Measurements from ENCODE around the gene GIT1. TPM values are rescaled to one million over a fixed set of nuclear protein-coding genes. Genes with fewer than 3 reads are reported as not detected.

GIT1 gene
- total RNA-seq, 2 donors from 2014 or later: 26.7 to 48.1 TPM

DNA sequence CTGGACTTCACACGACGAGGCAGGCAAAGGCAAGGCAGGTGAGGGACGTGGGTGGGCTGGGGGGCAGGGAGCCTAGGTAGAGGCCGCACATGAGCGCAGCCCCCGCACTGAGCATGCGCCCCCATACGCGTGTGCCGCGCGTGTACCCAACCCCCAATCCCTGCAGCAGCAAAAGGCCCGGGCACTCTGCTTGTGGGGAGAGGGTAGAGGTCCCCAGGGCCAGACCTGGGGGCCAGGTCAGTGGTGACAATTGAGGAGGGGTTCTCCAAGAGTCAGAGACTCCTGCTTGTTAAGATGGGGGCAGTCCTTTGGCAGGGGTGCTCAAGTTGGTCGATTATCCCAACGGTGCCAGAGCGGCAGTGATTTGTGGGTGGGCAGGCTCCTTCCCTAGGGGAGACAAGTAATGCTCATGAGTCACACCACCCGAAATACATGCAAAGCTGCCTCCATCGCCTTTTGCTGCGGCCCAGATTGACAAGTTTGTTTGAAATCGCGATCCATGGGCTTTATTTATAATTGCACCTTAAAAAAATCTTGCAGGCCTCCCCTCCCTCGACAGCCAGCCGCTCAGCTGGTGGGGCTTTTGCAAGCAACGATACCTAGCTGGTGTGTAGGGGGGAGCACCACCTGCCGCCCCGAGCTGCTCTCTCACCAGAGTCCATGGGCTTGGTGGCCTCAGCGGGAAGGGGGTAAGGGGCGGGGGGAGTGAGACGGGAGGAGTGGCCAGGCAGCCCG lies 1.1 kb upstream of the GIT1 start:
- Histone ChIP-seq H3K4me1 (peaks cover 0 to 79% of the 10 kb centered on the region in 2 donors), H3K27ac (peak overlapping the region; percentile 84 to 89), H3K4me3 (peak overlapping the region; percentile 42 to 54), H3K9me3 (no peaks in the 10 kb centered on the region), H3K27me3 (no peaks in the 10 kb centered on the region), H3K36me3 (no peaks in the 10 kb centered on the region)
- DNase-seq (ENCODE audit: low spot score): no peak
- TF ChIP-seq, protein P1, sequence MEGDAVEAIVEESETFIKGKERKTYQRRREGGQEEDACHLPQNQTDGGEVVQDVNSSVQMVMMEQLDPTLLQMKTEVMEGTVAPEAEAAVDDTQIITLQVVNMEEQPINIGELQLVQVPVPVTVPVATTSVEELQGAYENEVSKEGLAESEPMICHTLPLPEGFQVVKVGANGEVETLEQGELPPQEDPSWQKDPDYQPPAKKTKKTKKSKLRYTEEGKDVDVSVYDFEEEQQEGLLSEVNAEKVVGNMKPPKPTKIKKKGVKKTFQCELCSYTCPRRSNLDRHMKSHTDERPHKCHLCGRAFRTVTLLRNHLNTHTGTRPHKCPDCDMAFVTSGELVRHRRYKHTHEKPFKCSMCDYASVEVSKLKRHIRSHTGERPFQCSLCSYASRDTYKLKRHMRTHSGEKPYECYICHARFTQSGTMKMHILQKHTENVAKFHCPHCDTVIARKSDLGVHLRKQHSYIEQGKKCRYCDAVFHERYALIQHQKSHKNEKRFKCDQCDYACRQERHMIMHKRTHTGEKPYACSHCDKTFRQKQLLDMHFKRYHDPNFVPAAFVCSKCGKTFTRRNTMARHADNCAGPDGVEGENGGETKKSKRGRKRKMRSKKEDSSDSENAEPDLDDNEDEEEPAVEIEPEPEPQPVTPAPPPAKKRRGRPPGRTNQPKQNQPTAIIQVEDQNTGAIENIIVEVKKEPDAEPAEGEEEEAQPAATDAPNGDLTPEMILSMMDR (IDR thresholded peaks at IDR 0.05): no peak

DNA sequence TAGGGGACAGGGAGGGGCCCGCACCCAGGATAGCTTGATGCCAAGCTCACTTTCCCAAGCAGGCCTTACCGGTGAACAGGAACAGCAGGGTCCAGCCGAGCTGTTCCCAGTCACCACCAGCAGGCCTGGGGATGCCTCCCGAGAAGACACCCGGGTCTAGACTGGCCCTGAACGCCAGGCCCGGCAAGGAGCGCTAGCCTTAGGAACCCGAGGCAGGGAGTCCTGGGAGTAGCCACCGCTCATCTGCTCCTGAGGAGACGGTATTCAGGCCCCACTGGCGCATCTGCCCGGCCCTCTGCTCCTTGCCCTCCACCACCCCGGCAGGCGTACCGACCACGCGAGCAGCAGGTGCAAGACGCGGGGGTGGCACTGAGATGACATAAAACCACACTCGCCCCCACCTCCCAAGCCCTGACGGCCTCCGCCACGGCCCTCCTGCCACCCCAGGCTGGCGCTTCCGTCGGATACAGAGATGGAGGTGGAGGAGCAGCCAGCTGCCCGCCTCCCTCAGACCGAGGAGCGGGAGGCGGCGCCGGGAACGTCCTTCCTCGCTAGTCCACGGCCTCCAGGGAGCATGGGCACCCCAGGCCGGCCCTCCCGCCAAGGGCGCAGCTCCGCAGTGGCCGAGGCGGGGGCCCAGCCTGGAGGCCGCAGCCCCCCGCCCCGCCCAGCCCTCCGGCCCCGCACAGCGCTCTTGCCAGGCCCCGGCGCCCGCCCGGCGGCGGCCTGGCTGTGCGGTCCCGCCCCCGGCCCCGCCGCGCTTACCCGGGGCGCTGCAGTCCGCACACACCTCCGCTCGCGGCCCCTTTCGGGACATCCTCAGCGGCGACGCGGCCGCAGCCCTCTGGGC lies 661 bp downstream of the GIT1 start:
- Histone ChIP-seq H3K4me1 (peaks cover 0 to 87% of the 10 kb centered on the region in 2 donors), H3K27me3 (no peaks in the 10 kb centered on the region), H3K27ac (peak overlapping the region; percentile 80 to 85), H3K4me3 (peak overlapping the region; percentile 85 to 89), H3K9me3 (no peaks in the 10 kb centered on the region), H3K36me3 (no peaks in the 10 kb centered on the region)
- no peak for DNase-seq (ENCODE audit: low spot score)
- TF ChIP-seq, protein P1 (IDR thresholded peaks at IDR 0.05): no peak

DNA sequence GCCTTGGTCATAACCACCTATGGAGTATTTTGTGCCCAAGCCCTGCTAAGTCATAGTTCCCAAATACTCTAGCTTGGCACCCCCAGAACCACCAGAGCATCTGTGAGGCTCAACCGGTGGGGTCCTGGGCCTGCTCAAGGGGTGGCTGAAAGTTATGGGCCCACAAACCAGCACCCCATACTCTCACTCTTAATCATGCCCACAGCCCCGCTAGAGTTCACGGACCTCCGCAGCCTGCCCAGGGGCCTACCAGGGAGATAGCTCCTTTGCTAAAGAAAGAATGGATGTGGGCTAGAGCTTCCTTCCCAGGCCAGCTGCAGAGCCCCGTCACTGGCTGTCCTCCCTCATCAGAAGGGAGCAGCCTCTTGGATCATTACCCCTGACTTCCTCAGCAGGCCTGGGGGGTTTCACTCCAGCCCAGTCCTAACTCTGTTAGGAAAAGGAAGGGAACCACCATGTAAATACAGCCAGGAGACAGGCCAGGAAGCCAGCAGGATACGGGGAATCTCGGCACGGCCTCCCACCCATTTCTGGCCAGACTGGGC lies 1.4 kb downstream of the GIT1 start:
- TF ChIP-seq, protein P1 (IDR thresholded peaks at IDR 0.05): no peak
- Histone ChIP-seq H3K4me3 (peak overlapping the region; percentile 85 to 89), H3K4me1 (peaks cover 0 to 91% of the 10 kb centered on the region in 2 donors), H3K36me3 (peaks cover 3% of the 10 kb centered on the region), H3K27ac (peak overlapping the region; percentile 80 to 85), H3K9me3 (no peaks in the 10 kb centered on the region), H3K27me3 (no peaks in the 10 kb centered on the region)
- no peak for DNase-seq (ENCODE audit: low spot score)

DNA sequence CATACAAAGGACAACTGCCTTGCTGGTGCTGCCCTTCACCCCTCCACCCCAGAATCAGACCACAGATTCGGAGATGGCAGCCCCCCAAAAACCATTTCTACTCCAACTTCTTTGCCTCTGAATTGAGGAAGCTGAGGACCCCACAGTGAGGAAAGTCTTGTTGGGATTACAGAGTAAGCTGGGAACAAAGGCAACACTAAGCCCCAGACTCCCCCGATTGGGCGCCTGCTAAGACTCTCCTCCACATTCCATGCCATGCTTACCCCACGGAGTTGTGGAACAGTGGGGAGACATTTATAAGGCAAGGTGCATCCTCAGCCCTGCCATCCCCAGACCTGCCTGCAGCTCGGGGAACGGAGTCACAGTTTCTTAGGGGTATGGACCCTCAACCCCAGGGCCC lies 1.9 kb downstream of the GIT1 start:
- H3K36me3 ChIP-seq: peaks cover 8% of the 10 kb centered on the region
- H3K27me3 ChIP-seq: no peaks in the 10 kb centered on the region
- no peaks in the 10 kb centered on the region for H3K9me3 ChIP-seq
- peak overlapping the region; percentile 85 to 89 for H3K4me3 ChIP-seq
- TF ChIP-seq, protein P1 (IDR thresholded peaks at IDR 0.05): no peak
- H3K4me1 ChIP-seq: peaks cover 0 to 90% of the 10 kb centered on the region in 2 donors
- DNase-seq (ENCODE audit: low spot score): no peak
- peak overlapping the region; percentile 80 to 85 for H3K27ac ChIP-seq

DNA sequence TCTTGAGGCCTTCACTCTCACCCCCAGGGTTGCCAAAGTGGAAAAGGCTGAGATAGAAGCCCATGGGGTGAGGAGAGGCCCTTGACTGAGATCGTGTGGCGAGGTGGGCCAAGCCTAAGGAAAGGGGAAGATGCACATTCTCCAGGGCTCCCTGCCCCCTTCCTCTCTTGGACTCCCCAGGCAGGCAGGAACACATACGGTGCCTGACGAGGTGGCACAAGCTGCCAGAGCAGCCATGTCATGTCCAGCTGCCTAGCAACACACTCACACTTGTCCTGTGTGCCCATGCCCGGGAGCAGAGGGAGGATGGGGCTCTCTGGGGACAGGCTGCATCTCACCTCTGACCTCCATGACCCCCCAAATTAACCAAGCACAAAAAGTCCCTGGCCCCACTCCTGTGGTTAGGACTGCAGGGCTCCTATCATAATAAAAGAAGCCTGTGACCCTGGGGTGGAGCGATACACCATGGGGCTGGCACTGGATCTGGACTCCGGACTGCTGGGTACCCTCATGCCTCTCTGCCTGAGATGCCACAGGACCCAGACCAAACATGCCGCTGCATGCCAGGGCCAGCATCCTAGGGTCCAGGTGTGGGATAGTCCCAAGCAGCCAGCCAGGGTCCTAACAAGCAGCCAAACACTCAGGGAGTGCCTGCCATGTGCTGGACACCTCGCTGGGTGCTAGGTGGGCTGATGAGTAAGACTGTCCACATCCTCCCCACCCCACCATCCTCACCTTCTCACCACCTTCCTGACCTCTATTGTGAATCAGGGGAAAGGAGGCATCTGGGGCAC lies 2.6 kb downstream of the GIT1 start:
- Histone ChIP-seq H3K36me3 (peaks cover 16% of the 10 kb centered on the region), H3K27ac (peak overlapping the region; percentile 80 to 85), H3K4me1 (peaks cover 0 to 83% of the 10 kb centered on the region in 2 donors), H3K9me3 (no peaks in the 10 kb centered on the region), H3K4me3 (peak overlapping the region in 1 of 2 donors; percentile 89), H3K27me3 (no peaks in the 10 kb centered on the region)
- DNase-seq (ENCODE audit: low spot score): no peak
- TF ChIP-seq, protein P1 (IDR thresholded peaks at IDR 0.05): no peak
